GM18517 (cell line): Measurements from ENCODE around the gene GABRG2.

Source experiments
- ATAC-seq: cut with Tn5 transposase; IDR thresholded peaks from one replicate; pipeline ENCODE4 v1.9.1; 2021; ENCODE audit warnings: mild to moderate bottlenecking, moderate library complexity; ENCODE audit not compliant: unreplicated experiment

Gene GABRG2

DNA sequence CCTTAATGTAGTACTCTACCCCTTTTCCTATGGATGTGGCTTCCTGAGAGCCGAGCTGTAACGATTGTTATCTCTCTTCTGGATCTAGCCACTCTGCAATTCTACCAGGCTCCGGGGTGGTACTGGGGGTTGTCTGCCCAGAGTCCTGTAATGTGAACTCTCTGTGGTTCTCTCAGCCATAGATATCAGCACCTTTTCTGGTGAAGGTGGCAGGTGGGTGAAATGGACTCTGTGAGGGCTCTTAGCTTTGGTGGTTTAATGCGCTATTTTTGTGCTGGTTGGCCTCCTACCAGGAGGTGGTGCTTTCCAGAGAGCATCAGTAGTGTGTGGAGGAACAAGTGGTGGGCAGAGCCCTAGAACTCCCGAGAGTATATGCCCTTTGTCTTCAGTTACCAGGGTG lies 122.1 kb downstream of the GABRG2 start:
- no peak for ATAC-seq

DNA sequence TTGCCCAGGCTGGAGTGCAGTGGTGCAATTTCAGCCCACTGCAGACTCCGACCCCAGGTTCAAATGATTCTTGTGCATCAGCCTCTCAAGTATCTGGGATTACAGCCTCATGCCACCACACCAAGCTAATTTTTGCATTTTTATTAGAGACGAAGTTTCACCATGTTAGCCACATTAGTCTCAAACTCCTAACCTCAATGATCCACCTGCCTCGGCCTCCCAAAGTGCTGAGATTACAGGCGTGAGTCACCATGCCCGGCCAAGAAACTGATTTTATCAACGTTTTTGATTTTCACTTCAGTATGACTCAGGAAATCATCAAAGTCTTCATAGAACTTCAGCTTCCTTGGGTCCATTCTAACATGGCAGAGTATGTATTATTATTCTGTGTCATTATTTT lies 125.4 kb downstream of the GABRG2 start:
- no peak for ATAC-seq

DNA sequence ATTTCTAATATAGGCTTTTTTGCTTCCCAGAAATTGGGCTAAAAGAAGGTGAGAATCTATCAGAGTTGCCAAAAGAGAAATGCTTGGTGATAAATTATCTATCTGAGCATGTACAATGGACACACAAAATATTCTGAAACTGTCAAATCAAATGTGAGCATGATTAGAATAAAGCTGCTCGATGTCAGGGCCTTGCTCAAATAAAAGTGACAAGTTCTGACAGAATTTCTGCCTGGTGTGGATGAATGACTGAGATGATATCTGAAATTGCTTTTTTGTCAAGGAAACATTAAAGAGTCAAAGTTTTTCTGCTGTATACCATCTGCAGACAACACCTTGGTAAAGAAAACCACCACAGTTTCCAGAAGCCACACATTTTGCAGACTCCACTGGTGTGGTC lies 128.8 kb downstream of the GABRG2 start:
- no peak for ATAC-seq

DNA sequence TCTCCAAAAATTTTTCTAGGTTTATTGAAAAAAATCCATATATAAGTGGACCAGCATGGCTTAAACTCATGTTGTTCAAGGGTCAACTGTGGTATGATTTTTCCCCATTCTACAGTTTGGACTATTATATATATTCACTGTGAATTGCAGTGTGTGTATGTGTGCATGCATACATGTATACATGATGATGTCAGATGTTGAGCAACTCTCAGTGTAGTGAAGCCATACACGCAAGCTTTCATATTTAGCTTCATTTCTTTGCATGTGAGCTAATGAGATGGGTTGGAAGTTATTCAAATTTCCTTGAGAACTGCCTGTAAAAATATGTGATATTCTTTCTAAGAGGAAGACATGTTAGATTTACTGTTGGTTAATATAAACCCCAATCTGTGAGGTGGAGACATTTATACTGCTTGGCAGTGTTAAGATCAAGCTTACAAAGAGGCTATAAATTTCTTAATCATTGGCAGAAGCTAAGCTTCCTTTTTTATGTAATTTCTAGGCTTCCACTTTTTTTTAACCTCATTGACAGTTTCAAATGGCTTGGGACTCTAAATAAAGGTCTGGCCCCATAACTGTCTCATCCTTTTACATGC lies 134.8 kb downstream of the GABRG2 start:
- no peak for ATAC-seq
